NCI-H69 (cell line): Measurements from ENCODE around the gene TNFSF11.
A peak's percentile ranks its signal among the peaks of the same experiment; 100 is the strongest.
"Not testable (repeated sequence)": the region's sequence is repeated elsewhere in the genome, so short reads cannot be mapped to it uniquely, and the experiment has no call there.

Experiments used
- DNase-seq: peaks from one replicate; lab custom pipeline; 2025; lab: John Stamatoyannopoulos, UW

The TNFSF11 gene

DNA sequence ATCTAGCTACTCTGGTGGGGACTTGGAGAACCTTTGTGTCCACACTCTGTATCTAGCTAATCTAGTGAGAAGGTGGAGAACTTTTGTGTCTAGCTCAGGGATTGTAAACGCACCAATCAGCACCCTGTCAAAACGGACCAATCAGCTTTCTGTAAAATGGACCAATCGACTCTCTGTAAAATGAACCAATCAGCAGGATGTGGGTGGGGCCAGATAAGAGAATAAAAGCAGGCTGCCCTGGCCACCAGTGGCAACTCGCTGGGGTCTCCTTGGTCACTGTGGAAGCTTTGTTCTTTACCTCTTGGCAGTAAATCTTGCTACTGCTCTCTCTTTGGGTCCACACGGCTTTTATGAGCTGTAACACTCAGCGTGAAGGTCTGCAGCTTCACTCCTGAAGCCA is 13.6 kb upstream of the TNFSF11 start:
- DNase-seq, result not testable (repeated sequence)

DNA sequence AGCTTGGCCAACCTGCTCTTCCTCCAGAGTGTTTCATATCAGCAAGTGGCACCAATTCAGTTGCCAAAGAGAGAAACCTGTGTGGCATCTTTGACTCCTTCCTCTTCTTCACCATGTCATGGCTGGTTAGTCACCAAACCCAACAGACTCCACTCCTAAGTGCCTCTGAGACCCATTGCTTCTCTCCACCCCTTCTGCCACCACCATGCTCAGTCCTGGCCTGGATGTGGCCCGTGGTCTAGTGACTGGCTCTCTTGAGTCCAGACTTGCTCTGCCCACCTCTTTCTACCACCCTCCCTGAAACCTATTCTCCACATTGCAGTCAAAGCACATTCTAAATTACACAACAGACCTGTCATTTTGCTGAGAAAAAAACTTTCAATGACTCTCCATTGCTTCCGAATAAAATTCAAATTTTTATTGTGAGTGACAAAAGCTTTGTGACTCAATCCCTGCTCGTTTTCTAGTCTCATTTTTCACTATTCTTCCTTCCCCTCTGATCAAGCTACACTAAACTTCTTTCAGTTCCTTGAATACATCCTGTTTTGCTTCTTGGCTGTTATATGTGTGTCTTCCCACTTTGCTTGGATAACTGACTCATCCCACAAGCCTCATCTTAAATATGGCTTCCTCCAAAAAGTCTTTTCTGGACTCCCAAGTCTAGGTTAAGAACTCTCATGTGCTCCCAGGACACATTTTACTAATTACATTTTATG is 12.0 kb upstream of the TNFSF11 start:
- DNase-seq, result no peak

DNA sequence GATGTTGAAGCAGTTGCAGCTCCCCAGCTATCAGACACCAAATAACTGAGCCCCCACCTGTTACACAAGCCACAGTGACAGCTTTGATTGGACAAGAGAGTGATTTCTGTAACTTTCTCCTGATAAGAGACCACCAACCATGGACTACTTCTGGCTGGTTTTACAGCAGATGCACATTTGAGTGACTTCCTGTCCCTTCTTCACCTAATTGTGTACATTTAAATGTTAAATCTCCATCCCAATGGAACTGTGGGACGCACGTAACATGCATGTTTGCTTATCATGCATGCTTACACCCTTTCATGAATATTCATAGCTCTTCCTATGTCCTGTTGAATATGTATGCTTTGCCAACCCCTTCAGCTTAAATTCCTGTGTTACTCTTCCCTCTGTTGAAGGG is 6.0 kb upstream of the TNFSF11 start:
- no peak for DNase-seq

DNA sequence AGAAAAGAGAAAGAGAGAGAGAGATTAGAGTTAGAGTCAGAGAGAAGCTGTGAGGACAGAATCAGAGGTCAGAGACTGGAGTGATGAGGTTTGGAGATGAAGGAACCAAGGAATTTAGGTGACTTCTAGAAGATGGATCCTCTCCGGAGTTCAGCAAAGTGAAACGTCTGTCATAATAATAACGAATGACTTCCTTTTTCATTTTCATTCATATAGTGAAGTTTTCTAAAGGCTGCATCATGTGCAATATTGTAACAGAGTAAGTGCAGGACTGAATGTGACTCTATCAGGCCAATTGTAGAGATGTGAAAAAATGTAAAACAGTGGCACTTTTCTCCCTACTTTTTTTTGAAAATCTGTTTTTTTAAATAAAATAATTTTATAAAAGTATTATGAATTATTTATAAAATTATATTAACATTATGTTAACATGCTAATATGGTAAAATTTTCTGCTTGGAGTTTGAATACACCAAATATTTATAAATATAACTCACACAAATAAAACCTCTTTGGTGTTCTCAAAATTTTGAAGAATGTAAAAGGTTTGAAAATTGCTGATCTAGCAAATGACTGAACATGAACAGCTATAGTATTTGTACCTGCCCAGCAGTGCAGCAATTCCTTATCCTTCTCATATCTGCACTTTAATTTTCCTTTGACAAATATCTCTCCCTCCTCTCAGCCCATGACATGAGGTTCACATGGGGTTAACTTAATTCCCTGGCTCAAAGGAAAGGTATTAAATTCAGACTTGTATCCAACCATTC is 4.2 kb upstream of the TNFSF11 start:
- no peak for DNase-seq

DNA sequence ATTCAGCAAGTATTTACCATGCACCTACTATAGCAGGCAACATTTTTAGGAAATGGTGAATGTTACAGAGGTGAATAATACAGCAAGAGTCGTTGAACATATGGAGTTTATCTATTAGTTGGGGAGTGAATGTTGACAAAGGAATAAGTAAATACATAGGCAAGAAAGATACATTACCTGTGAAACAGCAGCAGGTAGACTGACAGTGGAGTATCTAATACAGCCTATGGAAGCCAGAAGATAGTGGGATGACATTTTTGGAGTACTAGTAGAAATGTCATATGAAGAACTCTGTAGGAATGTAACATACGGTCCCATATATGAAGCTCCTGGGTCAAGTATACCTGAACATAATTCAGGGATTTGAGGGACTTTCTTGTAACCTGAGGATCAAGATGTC is 2.1 kb upstream of the TNFSF11 start:
- no peak for DNase-seq

DNA sequence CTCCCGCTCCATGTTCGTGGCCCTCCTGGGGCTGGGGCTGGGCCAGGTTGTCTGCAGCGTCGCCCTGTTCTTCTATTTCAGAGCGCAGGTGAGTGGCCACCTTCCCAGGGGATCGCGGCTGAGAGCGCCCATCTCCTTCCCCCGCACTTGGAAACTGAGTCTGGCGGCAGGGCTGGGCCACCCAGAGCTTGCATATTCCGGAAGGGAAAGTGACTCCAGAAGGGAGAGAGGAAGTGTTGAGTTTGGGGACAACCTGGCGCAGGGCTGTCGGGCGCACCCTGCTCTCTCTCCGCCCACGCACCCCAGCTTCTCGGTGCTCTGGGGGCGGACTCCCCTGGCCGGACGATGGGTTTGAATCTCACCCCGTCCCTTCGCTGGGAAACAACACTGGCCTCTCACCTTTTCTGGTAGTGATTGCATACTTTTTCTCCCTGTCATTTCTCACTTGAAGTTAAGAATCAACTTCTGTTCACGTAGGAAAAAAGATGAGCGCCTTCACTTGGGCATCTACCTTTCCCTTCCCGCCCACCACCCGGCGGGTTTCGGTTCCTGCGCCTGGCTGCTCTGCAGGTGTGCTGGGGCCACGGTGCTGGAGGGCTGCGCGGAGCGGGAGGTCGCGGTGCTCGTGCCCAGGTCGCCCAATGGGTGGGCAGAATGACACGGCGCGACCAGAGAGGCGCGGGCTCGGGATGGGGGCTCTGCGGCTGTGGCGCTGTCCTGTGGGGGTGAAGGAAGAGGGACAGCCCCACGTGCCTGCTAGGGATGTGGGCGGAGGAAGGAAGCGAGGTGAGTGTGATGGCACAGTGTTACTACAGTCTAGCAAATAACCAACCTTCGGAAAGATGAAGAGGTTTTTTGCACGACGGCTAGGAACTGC is 721 bp downstream of the TNFSF11 start:
- peak; percentile 35 for DNase-seq

DNA sequence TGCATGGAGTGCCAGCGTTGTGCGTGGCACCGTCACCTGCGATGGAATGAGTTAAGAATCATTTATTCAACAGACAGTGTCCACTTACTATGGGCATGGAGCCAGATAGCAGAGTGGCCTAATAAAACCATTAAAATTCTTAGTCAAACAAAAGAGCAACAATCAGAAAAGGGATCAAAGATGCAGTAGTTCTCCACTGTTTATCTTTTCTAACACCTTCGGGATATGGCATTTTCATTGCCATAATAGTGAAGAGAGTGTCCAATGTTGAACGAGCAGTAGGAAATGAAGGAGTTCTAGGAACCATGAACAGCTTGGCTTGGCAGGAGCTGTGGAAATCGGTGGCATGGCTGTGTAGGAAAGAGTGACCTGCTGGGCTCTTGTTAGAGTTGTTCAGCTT is 2.0 kb downstream of the TNFSF11 start:
- DNase-seq, result no peak

DNA sequence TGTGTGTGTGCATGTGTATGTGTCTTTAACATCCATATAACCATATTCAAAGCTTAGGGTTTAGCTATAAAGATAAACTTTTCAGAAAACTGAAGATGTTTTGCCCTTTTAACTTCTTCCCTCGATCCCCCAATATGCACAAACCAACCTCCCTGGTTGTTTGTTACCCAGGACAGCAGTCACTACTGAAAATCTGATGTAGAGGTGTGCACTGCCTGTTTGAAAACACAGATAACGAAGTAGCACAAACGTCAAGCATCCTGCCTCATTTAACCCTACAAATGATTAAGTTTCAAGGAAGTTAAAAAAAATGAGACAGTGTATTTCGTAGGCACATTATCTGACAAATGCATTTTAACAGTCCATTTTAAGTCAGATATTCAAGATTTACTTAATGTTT is 3.6 kb downstream of the TNFSF11 start:
- DNase-seq, result no peak

DNA sequence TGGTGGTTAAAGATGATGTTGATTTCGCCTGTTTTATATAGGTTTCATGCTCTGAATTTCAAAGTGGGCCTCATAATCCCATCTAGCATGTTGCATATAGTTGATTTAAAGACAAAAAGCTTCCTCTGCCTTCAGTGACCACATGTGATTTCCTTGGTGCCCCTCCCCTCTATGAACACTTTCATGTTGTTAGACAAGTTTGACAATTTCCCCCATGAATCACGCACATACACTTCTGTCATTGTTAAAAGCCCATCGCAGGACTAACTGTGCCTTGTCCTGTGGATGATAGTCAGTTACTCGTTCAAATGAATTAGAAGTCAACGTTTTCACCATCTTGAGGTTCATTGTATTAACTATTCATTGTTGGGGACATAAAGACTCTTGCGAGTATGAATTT is 6.7 kb downstream of the TNFSF11 start:
- no peak for DNase-seq

DNA sequence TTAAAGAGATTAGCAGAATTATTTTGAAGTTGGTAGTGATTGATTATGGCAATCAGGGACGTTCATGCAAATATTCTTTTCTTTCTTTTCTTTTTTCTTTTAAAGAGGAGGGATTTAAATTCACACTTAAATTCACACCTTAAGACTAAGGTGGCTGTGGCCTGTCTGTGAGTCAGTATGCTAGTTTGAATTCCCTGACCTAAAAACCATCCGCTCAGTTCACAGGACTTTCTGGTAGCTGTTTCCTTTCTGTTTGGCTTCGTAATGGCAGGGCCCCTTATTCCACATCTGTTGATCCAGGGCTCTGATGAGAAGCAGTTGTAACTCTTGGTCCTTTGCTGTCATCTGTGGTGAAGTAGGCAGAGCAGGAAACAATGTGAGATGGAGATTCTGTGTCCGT is 7.5 kb downstream of the TNFSF11 start:
- no peak for DNase-seq

DNA sequence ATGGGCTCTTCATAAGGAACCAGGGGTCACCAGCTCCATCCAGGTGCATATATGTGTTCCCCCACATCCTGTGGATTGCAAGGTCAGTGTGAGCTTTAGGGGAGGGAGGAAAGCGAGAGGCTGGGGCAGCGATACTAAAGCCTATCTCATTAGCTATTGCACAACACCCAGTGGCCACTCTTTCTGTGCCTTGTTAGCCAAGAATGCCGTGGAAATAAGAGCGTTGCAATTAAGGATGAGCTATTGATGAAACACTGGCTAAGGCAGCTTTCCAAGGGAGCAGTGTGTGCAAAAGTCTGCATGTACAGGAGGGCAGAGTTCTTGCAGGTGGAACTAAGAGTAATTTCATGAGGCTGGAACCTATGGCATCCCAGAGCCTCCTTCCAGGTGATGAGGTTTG is 17.6 kb downstream of the TNFSF11 start:
- no peak for DNase-seq

DNA sequence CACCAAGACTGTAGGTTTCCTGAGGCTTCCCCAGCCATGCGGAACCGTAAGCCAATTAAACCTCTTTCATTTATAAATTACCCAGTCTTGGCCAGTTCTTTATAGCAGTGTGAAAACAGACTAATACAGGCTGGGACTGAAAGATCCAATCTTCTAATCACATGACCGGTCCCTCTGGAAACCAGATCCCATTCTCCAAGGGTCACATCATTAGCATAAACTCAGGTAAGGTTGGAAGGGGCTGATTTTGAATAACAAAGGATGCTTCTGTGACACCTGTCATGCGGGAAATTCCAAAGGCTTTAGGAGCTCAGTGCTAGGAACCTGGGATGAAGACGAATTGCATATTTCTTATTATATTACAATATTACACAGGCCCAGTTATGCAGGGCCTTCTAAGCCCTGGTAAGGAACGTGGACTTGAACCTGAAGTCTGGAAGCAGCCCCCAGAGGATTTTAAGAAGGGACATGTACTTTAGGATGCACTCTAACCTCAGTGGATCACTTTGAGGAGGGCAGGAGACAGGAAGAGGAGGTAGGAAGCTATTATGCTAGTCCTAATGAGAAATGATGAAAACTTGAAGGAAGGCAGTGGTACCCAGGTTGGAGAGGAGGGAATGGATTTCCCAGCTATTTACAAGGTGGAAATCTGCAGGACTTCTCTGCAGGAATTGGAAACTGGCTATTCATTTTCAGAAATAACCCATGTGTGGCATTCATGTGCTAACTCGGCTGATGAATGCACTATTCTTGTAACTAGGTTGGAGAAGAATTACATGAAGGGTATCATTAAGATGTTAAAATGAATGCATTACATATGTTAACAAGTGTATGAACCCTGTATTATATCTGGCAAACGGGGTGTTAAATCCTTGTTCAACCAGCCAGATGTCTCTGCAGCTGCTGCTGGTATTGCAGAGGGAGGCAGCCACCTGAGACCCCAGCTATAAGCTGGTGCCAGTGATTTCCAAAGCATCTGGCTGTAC is 19.3 kb downstream of the TNFSF11 start:
- DNase-seq, result peak; percentile 42

DNA sequence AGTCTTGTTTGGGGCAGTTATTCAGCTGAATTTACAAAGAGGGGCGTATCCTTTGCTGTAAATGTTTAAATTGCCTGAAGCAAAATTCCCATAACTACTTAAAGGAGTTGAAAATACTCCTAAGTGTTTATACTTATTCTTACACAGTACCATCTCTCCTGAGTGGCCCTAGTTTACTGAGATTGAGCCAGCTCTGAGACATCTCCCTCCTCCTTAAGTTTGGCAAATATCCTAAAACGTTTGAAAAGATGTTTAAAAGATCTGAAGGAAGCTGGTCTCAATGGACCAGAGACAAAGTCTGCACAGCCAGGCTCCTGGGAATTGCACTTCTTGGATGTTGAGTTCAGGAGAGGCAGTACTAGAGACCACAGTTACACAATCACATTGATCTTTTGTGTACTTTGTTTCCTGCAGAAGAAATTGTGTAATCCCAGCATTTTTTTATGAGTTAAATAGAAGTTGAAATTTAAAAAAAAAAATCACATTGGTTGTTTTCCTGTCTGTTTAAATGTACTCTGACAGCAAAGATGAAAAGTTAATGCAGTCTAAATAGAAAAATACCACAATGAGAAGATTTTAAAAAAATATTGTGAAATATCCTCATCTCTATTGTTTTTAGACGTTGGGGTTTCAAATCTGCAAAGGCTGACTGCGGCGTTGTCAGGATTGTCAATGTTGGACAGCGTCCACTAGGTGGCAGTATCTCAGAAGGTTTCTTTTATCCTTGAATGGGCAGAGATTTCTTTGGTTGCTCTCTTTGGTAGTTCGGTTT is 20.7 kb downstream of the TNFSF11 start:
- DNase-seq, result peak; percentile 59

DNA sequence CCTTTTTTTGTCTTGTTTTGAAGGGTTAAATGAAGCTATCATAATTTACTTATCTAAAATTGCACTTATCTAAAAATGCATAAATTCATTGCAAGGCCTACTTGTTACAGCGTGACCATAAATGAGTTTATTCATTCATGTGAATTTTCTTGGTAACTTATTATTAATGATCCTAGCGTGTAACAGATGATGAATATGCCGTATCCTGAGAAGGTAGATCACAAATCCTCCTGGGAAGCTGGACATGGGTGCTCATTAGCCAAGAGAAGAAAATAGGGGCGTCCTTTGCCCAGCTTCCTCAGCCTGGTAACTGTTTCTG is 21.3 kb downstream of the TNFSF11 start:
- DNase-seq, result no peak

DNA sequence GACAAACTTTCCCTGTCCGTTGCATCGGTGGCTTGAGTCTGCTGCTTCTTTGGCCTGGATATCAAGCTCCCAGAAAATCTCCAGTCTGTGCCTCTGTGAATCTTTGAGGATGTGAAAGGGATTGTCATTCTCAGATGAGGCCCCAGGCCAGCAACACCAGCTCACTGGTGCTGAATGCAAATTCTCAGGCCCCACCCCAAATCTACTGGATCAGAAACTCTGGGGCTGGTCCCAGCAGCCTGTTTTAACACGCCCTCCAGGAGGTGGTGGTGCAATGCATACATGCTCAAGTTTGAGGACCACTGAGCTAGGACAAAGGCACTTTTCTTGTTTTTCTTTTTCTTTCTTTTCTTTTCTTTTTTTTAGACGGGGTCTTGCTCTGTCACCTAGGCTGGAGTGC is 23.6 kb downstream of the TNFSF11 start:
- no peak for DNase-seq

DNA sequence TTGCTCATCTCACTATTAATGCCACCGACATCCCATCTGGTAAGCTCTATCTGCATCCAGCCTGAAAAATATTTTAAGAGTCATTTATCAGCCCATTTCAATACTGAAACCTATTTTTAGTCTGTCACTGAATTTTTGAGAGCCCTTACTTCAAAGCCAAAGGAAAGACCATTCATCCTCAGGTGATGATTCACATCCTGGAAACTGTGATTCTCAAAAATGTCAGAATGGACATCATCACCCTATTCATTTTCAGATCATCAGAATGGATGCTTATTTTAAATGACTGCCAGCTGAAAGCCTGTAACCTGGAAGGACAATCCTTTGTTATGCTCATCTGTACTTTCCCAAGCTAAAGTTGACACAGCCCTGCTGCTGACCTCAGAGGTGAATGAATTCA is 27.0 kb downstream of the TNFSF11 start:
- DNase-seq, result no peak

DNA sequence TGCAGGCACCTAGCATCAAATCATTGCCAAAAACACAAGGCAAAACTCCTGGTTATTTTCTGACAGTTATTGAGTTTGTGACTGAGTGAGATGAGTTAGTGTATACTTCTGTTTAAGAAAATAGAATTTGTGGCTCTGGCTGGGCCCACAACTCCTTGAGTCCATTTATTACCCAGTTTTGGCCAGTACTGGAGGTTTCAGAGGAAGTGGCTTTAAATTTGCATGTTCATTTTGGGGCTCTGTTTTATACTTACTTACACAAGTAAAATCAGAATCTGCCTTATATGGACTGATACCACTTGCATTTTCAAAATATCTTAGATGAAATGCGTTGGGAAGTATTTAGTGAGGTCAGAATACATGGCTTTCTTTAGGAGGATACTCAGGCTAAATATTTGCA is 29.0 kb downstream of the TNFSF11 start:
- DNase-seq, result no peak

DNA sequence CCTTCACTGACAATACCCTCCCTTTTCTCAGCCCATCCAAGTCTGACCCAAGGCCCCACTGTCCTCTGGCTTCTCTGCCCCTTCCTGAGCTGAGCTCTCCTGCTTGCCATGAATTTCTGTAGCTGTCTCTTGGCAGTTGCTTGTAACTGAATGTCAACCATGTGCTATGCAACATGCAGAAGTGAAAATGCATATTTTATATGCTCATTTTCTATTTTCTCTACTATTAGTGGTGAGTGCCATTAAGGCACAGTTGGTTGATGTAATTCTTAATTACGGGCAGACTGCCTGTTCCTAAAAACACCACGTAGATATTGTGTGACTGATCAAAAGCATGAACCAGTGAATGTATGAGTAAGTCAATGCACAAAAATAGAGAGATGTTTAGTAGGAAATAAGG is 29.6 kb downstream of the TNFSF11 start:
- no peak for DNase-seq

DNA sequence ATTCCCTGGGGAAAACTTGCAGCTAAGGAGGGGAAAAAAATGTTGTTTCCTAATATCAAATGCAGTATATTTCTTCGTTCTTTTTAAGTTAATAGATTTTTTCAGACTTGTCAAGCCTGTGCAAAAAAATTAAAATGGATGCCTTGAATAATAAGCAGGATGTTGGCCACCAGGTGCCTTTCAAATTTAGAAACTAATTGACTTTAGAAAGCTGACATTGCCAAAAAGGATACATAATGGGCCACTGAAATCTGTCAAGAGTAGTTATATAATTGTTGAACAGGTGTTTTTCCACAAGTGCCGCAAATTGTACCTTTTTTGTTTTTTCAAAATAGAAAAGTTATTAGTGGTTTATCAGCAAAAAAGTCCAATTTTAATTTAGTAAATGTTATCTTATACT is 33.6 kb downstream of the TNFSF11 start:
- DNase-seq, result no peak

DNA sequence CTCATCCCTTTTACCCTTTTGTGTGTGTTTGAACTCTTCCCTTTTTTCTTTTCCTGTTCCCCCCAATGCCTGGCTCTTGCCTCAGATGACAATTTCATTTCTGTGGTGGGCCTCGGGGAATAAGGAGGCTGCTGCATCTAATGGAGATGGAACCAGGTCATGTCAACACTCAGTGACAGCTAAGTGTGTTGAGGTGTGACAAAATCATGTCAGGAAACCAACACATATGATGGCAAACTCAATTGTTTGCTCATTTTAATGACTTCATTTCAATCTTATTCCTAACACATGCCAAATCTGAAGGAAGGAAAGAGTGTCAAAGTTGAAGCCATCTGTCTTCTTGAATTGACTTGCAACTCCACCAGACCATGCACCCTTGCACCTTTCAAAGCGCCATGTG is 36.7 kb downstream of the TNFSF11 start:
- no peak for DNase-seq
